Subcutaneous preadipocyte (primary cell): ENCODE measurements around the gene ZNF470. TPM values are rescaled to one million over a fixed set of nuclear protein-coding genes. Genes with fewer than 3 reads are reported as not detected.

Source experiments
- total RNA-seq: library from RNA; depleted of rRNA; stranded (reverse); fragments of >200 nt; gene quantifications from 2 replicates; pipeline ENCODE4 v1.2.3, GENCODE V29; 2012

The ZNF470 gene
- 4.0 and 4.1 TPM in 2 replicates for total RNA-seq

GRCh38 chr19:56567274-56568120 is at the start of gene ZNF470:
ZNF470 (plus strand) TSS chr19:56567468; CDS start chr19:56570312, 2,844 bp downstream.

GRCh38 chr19:56538761-56539263 is 28.5 kb upstream of the ZNF470 start, which contains the start of gene ZFP28:
ZFP28 (plus strand) TSS chr19:56538948; CDS start chr19:56539019, 71 bp downstream.

GRCh38 chr19:56594783-56595547 is 27.7 kb downstream of the ZNF470 start, which contains the start of gene ZNF71:
ZNF71 (plus strand) TSS chr19:56595302; CDS start chr19:56601559, 6,257 bp downstream.

Other genes starting within 250 kb of the ZNF470 start
- gene ZNF582, start 173.9 kb upstream of the ZNF470 start, total RNA-seq: 1.4 and 2.2 TPM in 2 replicates
- 3.3 and 4.3 TPM in 2 replicates for gene ZNF583, start 163.1 kb upstream of the ZNF470 start, total RNA-seq
- 0.98 and 3.3 TPM in 2 replicates for gene ZNF667, start 90.1 kb upstream of the ZNF470 start, total RNA-seq
- gene ZNF471, start 59.6 kb upstream of the ZNF470 start, total RNA-seq: 1.8 and 2.2 TPM in 2 replicates
- gene ZFP28, start 28.5 kb upstream of the ZNF470 start, total RNA-seq: 5.1 and 7.0 TPM in 2 replicates
- 5.5 and 5.9 TPM in 2 replicates for gene ZNF71, start 27.8 kb downstream of the ZNF470 start, total RNA-seq
- 0.39 TPM in 1 of 2 replicates, not detected in the other for gene SMIM17, start 75.7 kb downstream of the ZNF470 start, total RNA-seq
- 0.20 and 1.8 TPM in 2 replicates for gene ZNF835, start 104.3 kb downstream of the ZNF470 start, total RNA-seq